Ureter (tissue), 1 donor: ENCODE data around the gene KRTDAP. TPM values are rescaled to one million over a fixed set of nuclear protein-coding genes. Genes with fewer than 3 reads are reported as not detected.

ENCODE experiments used
- DNase-seq: peaks from one replicate; pipeline ENCODE4 v3.0.0-alpha.2; 2020; ENCODE audit warnings: low spot score
- total RNA-seq: library from RNA; stranded (reverse); gene quantifications from one replicate; pipeline ENCODE4 v1.2.4, GENCODE V29; 2023
- donor health status: DM: yes; HTN: yes; CAD: no.

Gene KRTDAP
- total RNA-seq, 1 donor from 2014 or later, result not detected

GRCh38 chr19:35454663-35455062 lies 35.6 kb downstream of the KRTDAP start:
- DNase-seq, result no peak

GRCh38 chr19:35451338-35452096 lies 38.7 kb downstream of the KRTDAP start:
- no peak for DNase-seq

- DNase-seq, result no peak
Observed at GRCh38 chr19:35449359-35450043, 40.8 kb downstream of the KRTDAP start.

GRCh38 chr19:35447606-35448469 lies 42.4 kb downstream of the KRTDAP start, which contains the start of gene FFAR2:
FFAR2 (plus strand) TSS chr19:35448257; CDS start chr19:35449715, 1,458 bp downstream.
- DNase-seq, result no peak

GRCh38 chr19:35445826-35446593 lies 44.3 kb downstream of the KRTDAP start:
- DNase-seq, result no peak

GRCh38 chr19:35444735-35445134 lies 45.5 kb downstream of the KRTDAP start:
- DNase-seq, result no peak

- DNase-seq, result no peak
Observed at GRCh38 chr19:35442091-35442490, 48.2 kb downstream of the KRTDAP start.

GRCh38 chr19:35439921-35440320 lies 50.3 kb downstream of the KRTDAP start:
- DNase-seq, result no peak

GRCh38 chr19:35438527-35438926 lies 51.7 kb downstream of the KRTDAP start:
- no peak for DNase-seq

GRCh38 chr19:35438096-35438495 lies 52.2 kb downstream of the KRTDAP start:
- DNase-seq, result no peak

- DNase-seq, result no peak
Observed at GRCh38 chr19:35437406-35437951, 52.8 kb downstream of the KRTDAP start.

Other genes starting within 250 kb of the KRTDAP start
- gene LSR, start 241.5 kb downstream of the KRTDAP start, total RNA-seq, result 55.2 TPM
- 113 TPM for gene USF2, start 221.5 kb downstream of the KRTDAP start, total RNA-seq
- gene HAMP, start 207.9 kb downstream of the KRTDAP start, total RNA-seq, result 1.2 TPM
- not detected for gene MAG, start 198.3 kb downstream of the KRTDAP start, total RNA-seq
- 4.2 TPM for gene CD22, start 161.3 kb downstream of the KRTDAP start, total RNA-seq
- gene FFAR1, start 142.6 kb downstream of the KRTDAP start, total RNA-seq, result not detected
- gene FFAR3, start 132.0 kb downstream of the KRTDAP start, total RNA-seq, result not detected
- not detected for gene GPR42, start 119.4 kb downstream of the KRTDAP start, total RNA-seq
- gene FFAR2, start 42.2 kb downstream of the KRTDAP start, total RNA-seq, result 0.36 TPM
- 131 TPM for gene DMKN, start 23.2 kb upstream of the KRTDAP start, total RNA-seq
- gene SBSN, start 37.8 kb upstream of the KRTDAP start, total RNA-seq, result not detected
- not detected for gene GAPDHS, start 43.0 kb upstream of the KRTDAP start, total RNA-seq
- gene TMEM147, start 55.2 kb upstream of the KRTDAP start, total RNA-seq, result 113 TPM
- not detected for gene ATP4A, start 73.2 kb upstream of the KRTDAP start, total RNA-seq
- gene PMIS2, start 95.7 kb upstream of the KRTDAP start, total RNA-seq, result not detected
- 19.2 TPM for gene HAUS5, start 122.3 kb upstream of the KRTDAP start, total RNA-seq
- gene RBM42, start 138.6 kb upstream of the KRTDAP start, total RNA-seq, result 66.6 TPM
- 1.1 TPM for gene ETV2, start 151.3 kb upstream of the KRTDAP start, total RNA-seq
- 473 TPM for gene COX6B1, start 157.9 kb upstream of the KRTDAP start, total RNA-seq
- gene UPK1A, start 176.1 kb upstream of the KRTDAP start, total RNA-seq, result 631 TPM
- not detected for gene ZBTB32, start 214.1 kb upstream of the KRTDAP start, total RNA-seq
- 43.7 TPM for gene KMT2B, start 227.5 kb upstream of the KRTDAP start, total RNA-seq